ENCODE results near the gene MYOM1.
"Not testable (repeated sequence)": the region's sequence is repeated elsewhere in the genome, so short reads cannot be mapped to it uniquely, and the experiment has no call there.

MYOM1 gene

GRCh38 chr18:3238742-3239141 is 19.0 kb upstream of the MYOM1 start:
- Mint-ChIP-seq H3K4me3 (no peak overlapping the region), H3K9me3 (peaks cover 7 to 15% of the 10 kb centered on the region in 2 donors), H3K27ac (no peak overlapping the region), H3K27me3 (no peaks in the 10 kb centered on the region), H3K36me3 (peaks cover 14 to 28% of the 10 kb centered on the region in 2 donors), H3K4me1 (peaks cover 0 to 6% of the 10 kb centered on the region in 2 donors)
- DNase-seq = no peak
- ATAC-seq (replicated peaks) = no peak

GRCh38 chr18:3236470-3236869 is 16.7 kb upstream of the MYOM1 start:
- ATAC-seq (replicated peaks) (no peak), DNase-seq (no peak)

GRCh38 chr18:3235846-3236245 is 16.1 kb upstream of the MYOM1 start:
- peaks cover 0 to 6% of the 10 kb centered on the region in 2 donors for H3K4me1 Mint-ChIP-seq
- H3K27me3 Mint-ChIP-seq = no peaks in the 10 kb centered on the region
- DNase-seq (no peak), ATAC-seq (replicated peaks) (peak; percentile 57 to 63)
- peaks cover 5% of the 10 kb centered on the region in 2 donors for H3K9me3 Mint-ChIP-seq
- no peak overlapping the region for H3K27ac Mint-ChIP-seq
- no peak overlapping the region for H3K4me3 Mint-ChIP-seq
- H3K36me3 Mint-ChIP-seq = peaks cover 6 to 10% of the 10 kb centered on the region in 2 donors

More at GRCh38 chr18:3236470-3236869, 16.7 kb upstream of the MYOM1 start:
- Mint-ChIP-seq H3K4me1 (peaks cover 0 to 6% of the 10 kb centered on the region in 2 donors), H3K36me3 (peaks cover 8 to 15% of the 10 kb centered on the region in 2 donors), H3K27ac (no peak overlapping the region), H3K27me3 (no peaks in the 10 kb centered on the region), H3K4me3 (no peak overlapping the region), H3K9me3 (peaks cover 5 to 6% of the 10 kb centered on the region in 2 donors)

- no peak overlapping the region for H3K27ac Mint-ChIP-seq
- H3K27me3 Mint-ChIP-seq = no peaks in the 10 kb centered on the region
- peaks cover 0 to 6% of the 10 kb centered on the region in 2 donors for H3K4me1 Mint-ChIP-seq
- peaks cover 0 to 4% of the 10 kb centered on the region in 2 donors for H3K36me3 Mint-ChIP-seq
- DNase-seq (no peak), ATAC-seq (replicated peaks) (no peak)
- no peaks in the 10 kb centered on the region for H3K9me3 Mint-ChIP-seq
- no peak overlapping the region for H3K4me3 Mint-ChIP-seq
Measured at GRCh38 chr18:3234457-3234856, 14.7 kb upstream of the MYOM1 start.

GRCh38 chr18:3233433-3234168 is 13.8 kb upstream of the MYOM1 start:
- no peaks in the 10 kb centered on the region for H3K27me3 Mint-ChIP-seq
- DNase-seq (no peak), ATAC-seq (replicated peaks) (no peak)
- no peaks in the 10 kb centered on the region for H3K9me3 Mint-ChIP-seq
- H3K27ac Mint-ChIP-seq = no peak overlapping the region
- peaks cover 0 to 2% of the 10 kb centered on the region in 2 donors for H3K4me1 Mint-ChIP-seq
- H3K4me3 Mint-ChIP-seq = no peak overlapping the region
- H3K36me3 Mint-ChIP-seq = no peaks in the 10 kb centered on the region

GRCh38 chr18:3233004-3233403 is 13.2 kb upstream of the MYOM1 start:
- Mint-ChIP-seq H3K9me3 (no peaks in the 10 kb centered on the region), H3K4me1 (no peaks in the 10 kb centered on the region), H3K36me3 (no peaks in the 10 kb centered on the region), H3K4me3 (no peak overlapping the region), H3K27ac (no peak overlapping the region), H3K27me3 (no peaks in the 10 kb centered on the region)
- no peak for ATAC-seq (replicated peaks)
- DNase-seq = no peak

- H3K4me1 Mint-ChIP-seq = no peaks in the 10 kb centered on the region
- H3K4me3 Mint-ChIP-seq = no peak overlapping the region
- H3K9me3 Mint-ChIP-seq = no peaks in the 10 kb centered on the region
- no peaks in the 10 kb centered on the region for H3K27me3 Mint-ChIP-seq
- H3K27ac Mint-ChIP-seq = no peak overlapping the region
- no peaks in the 10 kb centered on the region for H3K36me3 Mint-ChIP-seq
- ATAC-seq (replicated peaks) = no peak
- no peak for DNase-seq
Measured at GRCh38 chr18:3230401-3231334, 10.9 kb upstream of the MYOM1 start.

GRCh38 chr18:3226048-3226447 is 6.3 kb upstream of the MYOM1 start:
- Mint-ChIP-seq H3K9me3 (no peaks in the 10 kb centered on the region), H3K36me3 (no peaks in the 10 kb centered on the region), H3K27ac (no peak overlapping the region), H3K27me3 (no peaks in the 10 kb centered on the region), H3K4me1 (no peaks in the 10 kb centered on the region), H3K4me3 (no peak overlapping the region)
- ATAC-seq (replicated peaks) (no peak), DNase-seq (no peak)

GRCh38 chr18:3225588-3225987 is 5.8 kb upstream of the MYOM1 start:
- Mint-ChIP-seq H3K4me1 (no peaks in the 10 kb centered on the region), H3K9me3 (no peaks in the 10 kb centered on the region), H3K27me3 (no peaks in the 10 kb centered on the region), H3K36me3 (no peaks in the 10 kb centered on the region), H3K4me3 (no peak overlapping the region), H3K27ac (no peak overlapping the region)
- no peak for ATAC-seq (replicated peaks)
- DNase-seq = no peak

- Mint-ChIP-seq H3K9me3 (no peaks in the 10 kb centered on the region), H3K36me3 (no peaks in the 10 kb centered on the region), H3K27ac (no peak overlapping the region), H3K4me1 (peaks cover 4 to 8% of the 10 kb centered on the region in 2 donors), H3K27me3 (no peaks in the 10 kb centered on the region), H3K4me3 (no peak overlapping the region)
- DNase-seq (no peak), ATAC-seq (replicated peaks) (no peak)
Measured at GRCh38 chr18:3224223-3224622, 4.5 kb upstream of the MYOM1 start.

- no peak overlapping the region for H3K27ac Mint-ChIP-seq
- H3K9me3 Mint-ChIP-seq = no peaks in the 10 kb centered on the region
- no peak for ATAC-seq (replicated peaks)
- DNase-seq = no peak
- H3K27me3 Mint-ChIP-seq = no peaks in the 10 kb centered on the region
- H3K4me1 Mint-ChIP-seq = peaks cover 4 to 8% of the 10 kb centered on the region in 2 donors
- H3K36me3 Mint-ChIP-seq = no peaks in the 10 kb centered on the region
- H3K4me3 Mint-ChIP-seq = no peak overlapping the region
Measured at GRCh38 chr18:3223356-3223755, 3.6 kb upstream of the MYOM1 start.

- H3K36me3 Mint-ChIP-seq = no peaks in the 10 kb centered on the region
- H3K4me1 Mint-ChIP-seq = peaks cover 4 to 8% of the 10 kb centered on the region in 2 donors
- ATAC-seq (replicated peaks) = no peak
Measured at GRCh38 chr18:3221496-3221895, 1.7 kb upstream of the MYOM1 start.

GRCh38 chr18:3220868-3221267 is 1.1 kb upstream of the MYOM1 start:
- not testable (repeated sequence) for H3K4me3 Mint-ChIP-seq; ATAC-seq (replicated peaks); DNase-seq; H3K36me3 Mint-ChIP-seq; H3K4me1 Mint-ChIP-seq; H3K9me3 Mint-ChIP-seq; H3K27ac Mint-ChIP-seq; H3K27me3 Mint-ChIP-seq

More at GRCh38 chr18:3221496-3221895, 1.7 kb upstream of the MYOM1 start:
- Mint-ChIP-seq H3K4me3 (no peak overlapping the region), H3K9me3 (no peaks in the 10 kb centered on the region), H3K27me3 (no peaks in the 10 kb centered on the region), H3K27ac (no peak overlapping the region)
- DNase-seq = no peak

GRCh38 chr18:3219241-3219630 is 532 bp downstream of the MYOM1 start:
- no peaks in the 10 kb centered on the region for H3K27me3 Mint-ChIP-seq
- DNase-seq = no peak
- peaks cover 4 to 6% of the 10 kb centered on the region in 2 donors for H3K36me3 Mint-ChIP-seq
- H3K4me1 Mint-ChIP-seq = peaks cover 4 to 8% of the 10 kb centered on the region in 2 donors
- no peak for ATAC-seq (replicated peaks)
- H3K4me3 Mint-ChIP-seq = no peak overlapping the region
- H3K9me3 Mint-ChIP-seq = no peaks in the 10 kb centered on the region
- no peak overlapping the region for H3K27ac Mint-ChIP-seq

GRCh38 chr18:3218819-3219218 is 949 bp downstream of the MYOM1 start:
- Mint-ChIP-seq H3K9me3 (no peaks in the 10 kb centered on the region), H3K36me3 (peaks cover 5 to 6% of the 10 kb centered on the region in 2 donors), H3K27ac (no peak overlapping the region), H3K4me1 (peaks cover 4 to 8% of the 10 kb centered on the region in 2 donors), H3K27me3 (no peaks in the 10 kb centered on the region), H3K4me3 (no peak overlapping the region)
- ATAC-seq (replicated peaks) (no peak), DNase-seq (no peak)
